Caco-2 (cell line): ENCODE results near the gene TSSK2. TPM values are rescaled to one million over a fixed set of nuclear protein-coding genes. Genes with fewer than 3 reads are reported as not detected.

Source experiments
- BruUV-seq: library from RNA; stranded (reverse); fragments of 400-500 nt; replicated peaks from 2 replicates; lab custom pipeline; 2021; lab: Mats Ljungman, UMichigan
- CTCF ChIA-PET: fragments of 300-600 bp; sonication (Branson Sonifier 250); formaldehyde crosslinking; loops from one replicate; lab custom pipeline; 2022; ENCODE audit warnings: antibody characterized with exemption; lab: Charles Lee
- POLR2A ChIA-PET: fragments of 300-600 bp; sonication (Branson Sonifier 250); formaldehyde crosslinking; loops from one replicate; lab custom pipeline; 2022; ENCODE audit warnings: antibody characterized with exemption; lab: Charles Lee
- DNase-seq, 2 experiments: peaks; one replicate each; pipeline versions ENCODE4 v3.0.0 to v3.0.0-alpha.2; 2020 to 2022
- H3K27me3 ChIP-seq: replicated peaks from 2 replicates; pipeline ENCODE4 v1.6.0; 2011; ENCODE audit warnings: low read length; ENCODE audit not compliant: control insufficient read depth, insufficient read depth
- H3K36me3 ChIP-seq: 2 replicates; pipeline ENCODE4 v1.5.1; 2011; ENCODE audit warnings: low read length; ENCODE audit not compliant: control insufficient read depth, insufficient read depth
- H3K4me1 ChIP-seq: fragments of 250-450 bp; sonication (Bioruptor Pico); 2 replicates; pipeline ENCODE4 v1.5.1; 2020; ENCODE audit warnings: mild to moderate bottlenecking
- H3K4me3 ChIP-seq: 2 replicates; pipeline ENCODE4 v1.5.1; 2011; ENCODE audit warnings: low read depth, mild to moderate bottlenecking, control low read depth, low read length
- H3K9me3 ChIP-seq: fragments of 250-450 bp; sonication (Bioruptor Pico); 2 replicates; pipeline ENCODE4 v1.5.1; 2020; ENCODE audit warnings: mild to moderate bottlenecking, moderate library complexity
- H3K27ac Mint-ChIP-seq: one replicate; pipeline ENCODE4 v1.8.0; 2022; ENCODE audit warnings: mixed read lengths; ENCODE audit not compliant: unreplicated experiment
- H3K27me3 Mint-ChIP-seq: one replicate; pipeline ENCODE4 v1.8.0; 2022; ENCODE audit warnings: mixed read lengths; ENCODE audit not compliant: insufficient read depth, unreplicated experiment
- H3K36me3 Mint-ChIP-seq: one replicate; pipeline ENCODE4 v1.8.0; 2022; ENCODE audit warnings: mild to moderate bottlenecking, mixed read lengths; ENCODE audit not compliant: insufficient read depth, unreplicated experiment
- H3K4me1 Mint-ChIP-seq: one replicate; pipeline ENCODE4 v1.8.0; 2022; ENCODE audit warnings: low read depth, mixed read lengths; ENCODE audit not compliant: unreplicated experiment
- H3K4me3 Mint-ChIP-seq: one replicate; pipeline ENCODE4 v1.8.0; 2022; ENCODE audit warnings: mild to moderate bottlenecking, moderate library complexity, mixed read lengths; ENCODE audit not compliant: unreplicated experiment
- H3K9me3 Mint-ChIP-seq: one replicate; pipeline ENCODE4 v1.8.0; 2022; ENCODE audit warnings: mixed read lengths; ENCODE audit not compliant: unreplicated experiment
- intact Hi-C: fragments of 100-400 bp; cut with micrococcal nuclease; formaldehyde crosslinking; loops from one replicate; pipeline ENCODE4 v1.10.0; 2022; ENCODE audit not compliant: unreplicated experiment
- total RNA-seq: library from RNA; stranded (reverse); gene quantifications from 2 replicates; pipeline ENCODE4 v1.2.3, GENCODE V29; 2022
- TF ChIP-seq, protein P1 (sequence below), 2 experiments: fragments of 200-600 bp in 1 of 2; IDR thresholded peaks; 1 replicate in 1 of 2; 2 replicates in 1 of 2; pipeline versions ENCODE4 v1.5.1 to v1.8.0; 2011 to 2022; ENCODE audit warnings: antibody characterized with exemption in 1 of 2, control low read depth in 1 of 2, inconsistent platforms in 1 of 2, low read depth in 1 of 2, low read length in 1 of 2, mild to moderate bottlenecking in 1 of 2, moderate library complexity in 1 of 2; ENCODE audit not compliant: insufficient read depth in 1 of 2, severe bottlenecking in 1 of 2, unreplicated experiment in 1 of 2

Gene TSSK2
- total RNA-seq, 1 experiment from 2014 or later: not detected

DNA sequence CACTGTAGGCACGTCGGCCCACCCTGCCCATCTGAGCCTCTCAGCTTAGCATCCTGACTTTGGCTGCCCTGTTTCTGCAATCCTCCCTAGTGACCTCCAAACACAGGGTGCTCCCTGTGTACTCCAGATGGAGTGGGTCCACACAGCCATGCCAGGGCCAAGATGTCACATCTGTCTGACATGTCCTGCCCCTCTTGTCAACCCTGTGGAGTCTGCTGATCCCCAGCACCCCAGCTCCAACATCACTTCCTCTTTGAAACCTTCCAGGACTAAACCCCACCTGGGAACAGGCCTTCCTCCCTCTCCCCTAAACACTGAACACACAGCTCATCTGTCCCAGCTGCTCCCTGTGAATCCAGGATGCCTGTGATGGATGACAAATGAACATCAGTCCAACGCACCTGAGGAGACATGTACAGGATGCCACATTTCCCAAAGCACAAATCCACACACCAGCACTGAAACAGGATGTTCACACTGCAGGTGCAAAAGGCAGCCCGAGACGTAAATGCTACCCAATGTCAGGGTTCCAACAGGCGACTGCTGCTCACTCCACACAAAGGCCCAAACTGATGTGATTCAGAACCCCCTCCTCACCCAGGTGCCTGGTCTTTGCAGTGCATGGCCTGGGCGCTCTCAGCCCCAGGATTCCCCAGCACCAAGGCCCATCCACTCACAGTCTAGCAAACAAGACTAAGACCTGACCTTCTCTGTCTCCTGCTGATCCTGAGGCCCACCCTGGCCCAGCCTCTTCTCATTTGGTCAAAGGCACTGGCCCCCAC lies 2.0 kb upstream of the TSSK2 start:
- ChIA-PET CTCF (no interaction called here), POLR2A (no interaction called here)
- Mint-ChIP-seq H3K36me3 (peaks cover 7% of the 10 kb centered on the region), H3K27me3 (no peaks in the 10 kb centered on the region), H3K27ac (no peak overlapping the region), H3K4me1 (peaks cover 3% of the 10 kb centered on the region), H3K4me3 (no peak overlapping the region), H3K9me3 (no peaks in the 10 kb centered on the region)
- intact Hi-C loops: no loop called here
- Histone ChIP-seq H3K36me3 (peaks cover 2% of the 10 kb centered on the region; the same call in 1 of the 2 replicates), H3K4me3 (no peak overlapping the region), H3K27me3 (no peaks in the 10 kb centered on the region), H3K4me1 (no peaks in the 10 kb centered on the region), H3K9me3 (no peaks in the 10 kb centered on the region)
- TF ChIP-seq, protein P1, sequence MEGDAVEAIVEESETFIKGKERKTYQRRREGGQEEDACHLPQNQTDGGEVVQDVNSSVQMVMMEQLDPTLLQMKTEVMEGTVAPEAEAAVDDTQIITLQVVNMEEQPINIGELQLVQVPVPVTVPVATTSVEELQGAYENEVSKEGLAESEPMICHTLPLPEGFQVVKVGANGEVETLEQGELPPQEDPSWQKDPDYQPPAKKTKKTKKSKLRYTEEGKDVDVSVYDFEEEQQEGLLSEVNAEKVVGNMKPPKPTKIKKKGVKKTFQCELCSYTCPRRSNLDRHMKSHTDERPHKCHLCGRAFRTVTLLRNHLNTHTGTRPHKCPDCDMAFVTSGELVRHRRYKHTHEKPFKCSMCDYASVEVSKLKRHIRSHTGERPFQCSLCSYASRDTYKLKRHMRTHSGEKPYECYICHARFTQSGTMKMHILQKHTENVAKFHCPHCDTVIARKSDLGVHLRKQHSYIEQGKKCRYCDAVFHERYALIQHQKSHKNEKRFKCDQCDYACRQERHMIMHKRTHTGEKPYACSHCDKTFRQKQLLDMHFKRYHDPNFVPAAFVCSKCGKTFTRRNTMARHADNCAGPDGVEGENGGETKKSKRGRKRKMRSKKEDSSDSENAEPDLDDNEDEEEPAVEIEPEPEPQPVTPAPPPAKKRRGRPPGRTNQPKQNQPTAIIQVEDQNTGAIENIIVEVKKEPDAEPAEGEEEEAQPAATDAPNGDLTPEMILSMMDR (IDR thresholded peaks at IDR 0.05; ENCODE audit: insufficient read depth in 1 of 2, low read depth in 1 of 2, low read length in 1 of 2, severe bottlenecking in 1 of 2, unreplicated experiment in 1 of 2): no peak
- DNase-seq: no peak
- no TSS peak for BruUV-seq

DNA sequence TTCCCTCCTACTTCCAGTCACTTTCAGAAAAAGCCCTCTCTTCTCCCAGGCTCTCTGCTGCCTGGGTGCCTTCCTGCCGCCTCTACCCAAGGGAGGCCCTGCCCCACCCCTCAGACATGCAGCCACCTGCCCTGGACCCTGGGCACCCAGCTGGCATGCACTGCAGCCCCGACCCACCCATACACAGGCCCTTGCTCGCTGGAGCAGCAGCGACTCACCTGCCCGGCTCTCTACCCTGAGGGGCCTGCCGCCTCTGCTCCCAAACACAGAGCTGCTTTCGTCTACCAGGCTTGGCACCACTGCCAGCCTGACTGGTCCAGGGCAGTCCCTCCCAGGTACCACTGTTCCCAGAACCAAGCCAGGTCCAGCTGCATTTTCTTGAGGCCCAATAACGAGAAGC lies 1.2 kb upstream of the TSSK2 start:
- DNase-seq: no peak
- no peak overlapping the region for H3K27ac Mint-ChIP-seq
- ChIA-PET POLR2A (no interaction called here), CTCF (interaction anchor here (0.6 kb wide), 1 partner anchor 17 kb away, joined by 3 read pairs; no protein-coding TSS in a partner anchor)
- no peaks in the 10 kb centered on the region for H3K9me3 ChIP-seq
- no peak overlapping the region for H3K4me3 Mint-ChIP-seq
- H3K9me3 Mint-ChIP-seq: no peaks in the 10 kb centered on the region
- intact Hi-C loops: no loop called here
- TF ChIP-seq, protein P1 (IDR thresholded peaks at IDR 0.05; ENCODE audit: insufficient read depth in 1 of 2, low read depth in 1 of 2, low read length in 1 of 2, severe bottlenecking in 1 of 2, unreplicated experiment in 1 of 2): no peak
- no peaks in the 10 kb centered on the region for H3K4me1 Mint-ChIP-seq
- H3K36me3 ChIP-seq: peaks cover 2% of the 10 kb centered on the region; the same call in 1 of the 2 replicates
- H3K27me3 ChIP-seq: no peaks in the 10 kb centered on the region
- no peaks in the 10 kb centered on the region for H3K4me1 ChIP-seq
- peaks cover 7% of the 10 kb centered on the region for H3K36me3 Mint-ChIP-seq
- no peaks in the 10 kb centered on the region for H3K27me3 Mint-ChIP-seq
- H3K4me3 ChIP-seq: no peak overlapping the region
- no TSS peak for BruUV-seq

DNA sequence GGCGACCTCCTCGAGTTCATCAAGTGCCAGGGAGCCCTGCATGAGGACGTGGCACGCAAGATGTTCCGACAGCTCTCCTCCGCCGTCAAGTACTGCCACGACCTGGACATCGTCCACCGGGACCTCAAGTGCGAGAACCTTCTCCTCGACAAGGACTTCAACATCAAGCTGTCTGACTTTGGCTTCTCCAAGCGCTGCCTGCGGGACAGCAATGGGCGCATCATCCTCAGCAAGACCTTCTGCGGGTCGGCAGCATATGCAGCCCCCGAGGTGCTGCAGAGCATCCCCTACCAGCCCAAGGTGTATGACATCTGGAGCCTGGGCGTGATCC lies 542 bp downstream of the TSSK2 start:
- ChIA-PET POLR2A (no interaction called here), CTCF (interaction anchor here (1.4 kb wide), 1 partner anchor 13 kb away, joined by 3 read pairs; the partner anchor contains the start of gene ESS2)
- H3K27ac Mint-ChIP-seq: no peak overlapping the region
- no peaks in the 10 kb centered on the region for H3K4me1 Mint-ChIP-seq
- no peak for DNase-seq
- Histone ChIP-seq H3K36me3 (peaks cover 2% of the 10 kb centered on the region; the same call in 1 of the 2 replicates), H3K4me1 (no peaks in the 10 kb centered on the region), H3K4me3 (no peak overlapping the region), H3K9me3 (no peaks in the 10 kb centered on the region), H3K27me3 (no peaks in the 10 kb centered on the region)
- BruUV-seq: no TSS peak
- H3K27me3 Mint-ChIP-seq: no peaks in the 10 kb centered on the region
- intact Hi-C loops: no loop called here
- H3K9me3 Mint-ChIP-seq: no peaks in the 10 kb centered on the region
- H3K36me3 Mint-ChIP-seq: peaks cover 10% of the 10 kb centered on the region
- no peak overlapping the region for H3K4me3 Mint-ChIP-seq
- TF ChIP-seq, protein P1 (IDR thresholded peaks at IDR 0.05; ENCODE audit: insufficient read depth in 1 of 2, low read depth in 1 of 2, low read length in 1 of 2, severe bottlenecking in 1 of 2, unreplicated experiment in 1 of 2): no peak
